Stimulated activated CD4-positive, alpha-beta T cell treated with anti-CD3 and anti-CD28 coated beads, TNF-alpha, amount 100 ng/mL, for 48 hours (primary cell): Measurements from ENCODE around the gene NFILZ.
"Not testable (repeated sequence)": the region's sequence is repeated elsewhere in the genome, so short reads cannot be mapped to it uniquely, and the experiment has no call there.

ENCODE experiments used
- DNase-seq, 3 donors: peaks; one replicate each; pipeline ENCODE4 v3.0.0-alpha.2; 2020; ENCODE audit warnings: low read depth in 3 of 3

The NFILZ gene

GRCh38 chr19:8611877-8612806 lies 18.3 kb upstream of the NFILZ start:
- no peak for DNase-seq

- DNase-seq, result no peak
Observed at GRCh38 chr19:8612807-8613171, 17.6 kb upstream of the NFILZ start.

- no peak for DNase-seq
Observed at GRCh38 chr19:8614455-8614854, 16.0 kb upstream of the NFILZ start.

- no peak for DNase-seq
Observed at GRCh38 chr19:8615024-8615423, 15.4 kb upstream of the NFILZ start.

- DNase-seq, result peak; percentile 35 to 57 (median 37)
Observed at GRCh38 chr19:8615813-8616596, 14.4 kb upstream of the NFILZ start.

- no peak for DNase-seq
Observed at GRCh38 chr19:8616861-8617260, 13.6 kb upstream of the NFILZ start.

- not testable (repeated sequence) for DNase-seq
Observed at GRCh38 chr19:8617325-8617724, 13.1 kb upstream of the NFILZ start.

- no peak for DNase-seq
Observed at GRCh38 chr19:8617984-8618383, 12.4 kb upstream of the NFILZ start.

- DNase-seq, result no peak
Observed at GRCh38 chr19:8618751-8619150, 11.7 kb upstream of the NFILZ start.

- not testable (repeated sequence) for DNase-seq
Observed at GRCh38 chr19:8622886-8623285, 7.5 kb upstream of the NFILZ start.

- no peak for DNase-seq
Observed at GRCh38 chr19:8626842-8627241, 3.6 kb upstream of the NFILZ start.

- no peak for DNase-seq
Observed at GRCh38 chr19:8629184-8629583, 1.2 kb upstream of the NFILZ start.

GRCh38 chr19:8630796-8631424 lies 477 bp downstream of the NFILZ start:
- DNase-seq, result no peak

GRCh38 chr19:8631425-8631819 lies 989 bp downstream of the NFILZ start:
- no peak for DNase-seq

GRCh38 chr19:8635422-8635821 lies 5.0 kb downstream of the NFILZ start:
- DNase-seq, result no peak

- DNase-seq, result not testable (repeated sequence)
Observed at GRCh38 chr19:8637070-8637469, 6.6 kb downstream of the NFILZ start.

GRCh38 chr19:8638078-8638619 lies 7.7 kb downstream of the NFILZ start:
- no peak for DNase-seq

- no peak for DNase-seq
Observed at GRCh38 chr19:8639821-8640401, 9.5 kb downstream of the NFILZ start.

- no peak for DNase-seq
Observed at GRCh38 chr19:8640402-8641004, 10.1 kb downstream of the NFILZ start.

- no peak for DNase-seq
Observed at GRCh38 chr19:8641221-8641907, 10.9 kb downstream of the NFILZ start.
